Measurements from ENCODE around the gene APP.

The APP gene

GRCh38 chr21:26127073-26127814 is 43.3 kb downstream of the APP start:
- DNase-seq (ENCODE audit: low spot score) = no peak
- TF ChIP-seq CTCF (IDR thresholded peaks at IDR 0.05; ENCODE audit: borderline replicate concordance, control extremely low read depth, extremely low read depth, insufficient read depth, missing control alignments) = no peak
- in situ Hi-C loops (cut with MboI; ENCODE audit: low sequenced_read_pairs, unreplicated experiment) = no loop called here

- in situ Hi-C loops (cut with MboI; ENCODE audit: low sequenced_read_pairs, unreplicated experiment) = no loop called here
- no peak for DNase-seq (ENCODE audit: low spot score)
Measured at GRCh38 chr21:26126168-26126553, 44.4 kb downstream of the APP start.

GRCh38 chr21:26125433-26126167 is 45.0 kb downstream of the APP start:
- DNase-seq (ENCODE audit: low spot score) = no peak
- in situ Hi-C loops (cut with MboI; ENCODE audit: low sequenced_read_pairs, unreplicated experiment) = no loop called here

More at GRCh38 chr21:26126168-26126553, 44.4 kb downstream of the APP start:
- TF ChIP-seq CTCF (IDR thresholded peaks at IDR 0.05; ENCODE audit: borderline replicate concordance, control extremely low read depth, extremely low read depth, insufficient read depth, missing control alignments) = no peak

GRCh38 chr21:26124896-26125295 is 45.7 kb downstream of the APP start:
- in situ Hi-C loops (cut with MboI; ENCODE audit: low sequenced_read_pairs, unreplicated experiment) = no loop called here
- no peak for DNase-seq (ENCODE audit: low spot score)
- no peak for TF ChIP-seq CTCF (IDR thresholded peaks at IDR 0.05; ENCODE audit: borderline replicate concordance, control extremely low read depth, extremely low read depth, insufficient read depth, missing control alignments)

More at GRCh38 chr21:26125433-26126167, 45.0 kb downstream of the APP start:
- no peak for TF ChIP-seq CTCF (IDR thresholded peaks at IDR 0.05; ENCODE audit: borderline replicate concordance, control extremely low read depth, extremely low read depth, insufficient read depth, missing control alignments)

GRCh38 chr21:26124421-26124833 is 46.1 kb downstream of the APP start:
- no peak for DNase-seq (ENCODE audit: low spot score)
- in situ Hi-C loops (cut with MboI; ENCODE audit: low sequenced_read_pairs, unreplicated experiment) = no loop called here
- no peak for TF ChIP-seq CTCF (IDR thresholded peaks at IDR 0.05; ENCODE audit: borderline replicate concordance, control extremely low read depth, extremely low read depth, insufficient read depth, missing control alignments)

GRCh38 chr21:26123012-26123411 is 47.6 kb downstream of the APP start:
- DNase-seq (ENCODE audit: low spot score) = no peak
- in situ Hi-C loops (cut with MboI; ENCODE audit: low sequenced_read_pairs, unreplicated experiment) = no loop called here
- TF ChIP-seq CTCF (IDR thresholded peaks at IDR 0.05; ENCODE audit: borderline replicate concordance, control extremely low read depth, extremely low read depth, insufficient read depth, missing control alignments) = no peak
